CD1c-positive myeloid dendritic cell (primary cell): ENCODE measurements around the gene SERPINA7.
"Not testable (repeated sequence)": the region's sequence is repeated elsewhere in the genome, so short reads cannot be mapped to it uniquely, and the experiment has no call there.

Source experiments
- DNase-seq: peaks from one replicate; pipeline ENCODE4 v3.0.0-alpha.2; 2016; ENCODE audit errors: extremely low spot score

SERPINA7 gene

DNA sequence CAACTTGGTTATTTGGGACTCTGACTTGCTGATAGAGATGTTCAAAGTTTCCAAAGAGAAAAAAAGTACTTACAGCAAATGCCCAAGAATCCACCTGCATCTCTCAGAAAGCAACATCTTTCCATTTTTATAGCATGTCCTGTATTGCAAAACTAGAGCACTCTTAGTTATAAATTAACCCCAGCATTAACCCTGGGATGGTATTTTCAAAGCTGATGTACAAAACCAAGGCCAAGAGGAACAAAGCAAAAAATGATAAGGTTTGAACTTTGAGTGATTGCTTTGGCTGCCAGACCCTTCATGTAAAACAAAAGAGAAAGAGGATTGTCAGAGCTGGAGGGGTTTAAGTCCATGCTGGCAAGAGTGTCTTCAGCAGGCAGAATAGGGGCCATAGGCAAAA is at the start of gene SERPINA7:
Gene SERPINA7 (minus strand): TSS at position 103 of the 400 bp plus-strand sequence. CDS start 1,669 bp downstream, outside the sequence.
- DNase-seq: no peak

GRCh38 chrX:106069048-106069447 is 30.5 kb upstream of the SERPINA7 start:
- DNase-seq: no peak

- no peak for DNase-seq
These were observed 11.5 kb upstream of the SERPINA7 start for GRCh38 chrX:106050054-106050453.

DNA sequence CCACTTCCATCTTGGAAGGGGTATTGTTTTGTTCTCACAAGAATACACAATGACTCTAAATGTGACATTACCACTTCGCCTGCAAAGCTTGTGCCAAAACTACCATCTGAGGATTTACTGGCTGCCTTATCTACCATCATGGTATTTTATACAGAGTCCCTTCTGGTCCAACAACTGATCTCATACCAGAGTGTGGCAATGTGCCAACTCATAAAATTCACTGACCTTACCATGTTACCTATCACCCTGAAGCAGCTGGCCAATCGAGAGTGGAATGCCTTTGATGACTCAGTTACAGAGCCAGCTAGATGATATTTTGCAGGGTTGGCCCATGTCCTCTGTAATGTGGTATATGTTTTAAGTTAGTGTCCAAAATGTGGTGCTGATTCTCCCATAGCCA is 3.8 kb upstream of the SERPINA7 start:
- DNase-seq: no peak

DNA sequence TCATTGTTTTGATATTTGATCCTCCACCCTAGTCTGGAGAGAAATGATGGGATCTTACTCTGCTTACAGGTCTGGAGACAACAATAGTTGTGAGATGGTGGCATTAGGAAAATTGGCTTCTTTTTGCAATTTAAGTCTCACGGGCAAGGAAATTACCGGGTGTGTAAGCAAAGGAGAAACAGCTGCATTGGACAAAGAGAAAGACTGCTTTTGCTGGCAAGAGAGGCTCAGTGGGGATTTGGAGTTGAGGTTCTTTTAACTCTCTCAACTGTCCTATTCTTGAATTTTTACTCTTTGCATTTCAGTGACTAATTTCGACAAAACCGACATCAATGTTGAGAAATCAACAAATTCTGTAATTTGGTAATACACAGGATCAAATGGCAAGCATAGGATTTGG is 2.3 kb upstream of the SERPINA7 start:
- DNase-seq: no peak

GRCh38 chrX:106039920-106040319 is 1.4 kb upstream of the SERPINA7 start:
- DNase-seq: no peak

DNA sequence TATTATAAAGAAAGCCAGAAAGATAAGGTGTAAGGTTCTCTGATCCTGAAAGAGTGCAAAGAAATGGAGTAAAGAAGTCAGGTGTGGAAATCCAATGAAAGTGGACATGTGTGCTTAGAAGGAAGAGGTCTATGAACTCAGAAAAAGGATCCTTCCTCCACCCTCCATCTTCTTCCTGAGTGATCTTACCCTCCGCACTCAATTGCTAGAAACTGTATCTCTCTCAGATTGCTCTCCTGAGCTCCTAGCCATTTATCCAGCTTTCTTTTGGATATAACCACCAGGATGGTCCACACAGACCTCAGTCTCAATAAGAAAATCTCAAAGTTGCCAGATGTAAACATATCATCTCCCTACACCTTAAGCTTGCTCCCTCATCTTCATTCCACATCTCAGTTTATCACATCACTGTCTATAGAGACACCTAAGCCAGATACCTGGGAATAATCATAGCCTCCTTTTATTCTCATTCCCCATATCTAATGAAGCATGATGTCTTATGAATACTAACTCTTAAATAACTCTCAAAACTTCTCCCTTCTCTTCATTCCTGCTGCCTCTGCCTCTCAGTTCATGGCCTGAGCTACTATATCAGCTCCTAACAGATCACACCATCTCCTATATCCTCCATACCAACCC is 573 bp downstream of the SERPINA7 start:
- DNase-seq: no peak

GRCh38 chrX:106036716-106037115 is 1.8 kb downstream of the SERPINA7 start:
- no peak for DNase-seq

- DNase-seq: no peak
These were observed 3.5 kb downstream of the SERPINA7 start for GRCh38 chrX:106035064-106035463.

DNA sequence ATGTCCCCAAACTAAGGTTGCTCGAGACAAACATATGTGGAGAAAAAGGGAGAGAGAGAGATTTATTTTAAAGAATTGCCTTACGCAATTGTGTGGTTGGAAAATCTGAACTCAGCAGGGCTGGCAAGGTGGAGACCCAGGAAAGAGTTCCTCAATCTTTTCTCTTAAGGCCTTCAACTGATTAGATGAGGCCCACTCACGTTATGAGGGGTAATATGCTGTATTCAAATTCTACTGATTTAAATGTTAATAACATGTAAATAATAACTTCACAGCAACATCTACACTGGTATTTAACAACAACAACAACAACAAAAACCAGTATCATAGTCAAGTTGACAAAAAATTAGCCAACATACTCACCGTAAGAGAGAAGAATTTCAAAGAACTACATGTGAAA is 14.6 kb downstream of the SERPINA7 start:
- DNase-seq: no peak

GRCh38 chrX:106022238-106022637 is 16.3 kb downstream of the SERPINA7 start:
- no peak for DNase-seq

GRCh38 chrX:106014119-106014775 is 24.3 kb downstream of the SERPINA7 start:
- DNase-seq: no peak

DNA sequence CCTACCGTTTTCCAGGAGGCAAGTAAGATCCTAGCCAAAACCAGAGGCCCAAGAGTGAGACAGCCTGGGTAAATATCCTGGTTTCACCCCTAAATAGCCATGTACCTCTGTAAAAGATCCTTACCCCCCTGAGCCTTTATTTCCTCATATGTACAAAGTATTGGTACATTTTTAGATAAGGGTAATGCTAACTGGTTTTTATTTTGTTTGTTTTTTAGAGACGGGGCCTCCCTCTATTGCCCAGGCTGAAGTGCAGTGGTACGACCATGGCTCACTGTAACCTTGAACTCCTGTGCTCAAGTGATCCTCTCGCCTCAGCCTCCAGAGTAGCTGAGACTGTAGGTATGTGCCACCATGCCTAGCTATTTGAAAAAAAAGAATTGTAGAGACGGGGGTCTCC is 29.4 kb downstream of the SERPINA7 start:
- DNase-seq: no peak

DNA sequence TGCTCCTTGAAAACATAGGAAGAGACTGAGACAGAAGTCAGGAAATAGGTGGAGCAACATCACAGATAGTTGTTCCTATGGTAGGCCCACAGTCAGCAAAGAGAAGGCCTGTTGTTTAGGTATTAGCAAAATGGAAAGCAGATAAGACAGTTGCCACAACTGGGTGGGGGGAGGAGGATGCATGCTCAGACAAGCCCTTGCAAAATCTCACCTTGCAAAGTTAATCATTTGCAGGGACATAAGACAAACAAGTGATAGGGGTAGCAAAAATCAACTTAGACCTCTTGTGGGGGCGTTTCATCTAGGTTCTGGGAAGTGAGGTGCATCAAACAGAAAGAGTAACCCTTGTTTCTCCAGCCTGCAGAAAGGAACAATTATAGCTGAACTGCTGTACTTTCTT is 30.7 kb downstream of the SERPINA7 start:
- no peak for DNase-seq

- no peak for DNase-seq
These were observed 32.8 kb downstream of the SERPINA7 start for GRCh38 chrX:106005684-106006083.

DNA sequence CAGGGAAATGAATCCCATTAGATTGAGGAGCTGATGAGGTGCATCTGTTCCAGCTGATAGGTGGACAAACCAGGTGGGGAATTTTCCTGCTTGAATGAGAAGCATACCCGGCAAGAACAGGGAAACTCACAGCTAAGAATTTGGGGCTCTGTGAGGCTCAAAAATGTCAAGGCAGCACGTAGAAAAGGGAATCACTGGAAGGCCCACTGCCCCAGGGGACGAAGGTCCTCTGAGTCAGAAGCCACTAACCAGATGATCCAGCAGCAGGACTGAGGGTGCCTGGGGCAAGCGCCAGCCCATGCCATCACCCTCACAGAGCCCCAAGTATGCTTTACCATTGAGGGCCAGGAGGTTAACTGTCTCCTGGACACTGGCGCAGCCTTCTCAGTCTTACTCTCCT is 37.9 kb downstream of the SERPINA7 start:
- not testable (repeated sequence) for DNase-seq

DNA sequence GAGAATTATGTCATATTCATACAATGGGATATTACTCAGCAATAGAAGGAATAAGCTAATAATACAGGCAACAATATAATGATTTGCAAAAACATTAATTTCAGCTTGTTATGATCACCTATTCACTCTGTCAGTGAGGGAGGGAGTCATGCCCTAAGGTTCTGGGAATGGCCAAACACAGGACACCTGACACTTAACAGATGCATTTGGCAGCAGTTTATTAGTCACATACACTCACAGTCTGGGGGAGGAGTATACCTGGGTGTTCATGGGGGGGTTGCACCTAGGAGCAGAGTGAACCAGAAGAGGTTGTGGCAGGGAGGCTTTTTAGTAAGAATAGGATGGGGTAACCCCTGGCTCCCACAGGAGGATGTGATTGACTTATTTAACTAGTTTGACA is 38.3 kb downstream of the SERPINA7 start:
- DNase-seq: no peak

GRCh38 chrX:105999294-105999693 is 39.2 kb downstream of the SERPINA7 start:
- no peak for DNase-seq

GRCh38 chrX:105988487-105988886 is 50.0 kb downstream of the SERPINA7 start:
- not testable (repeated sequence) for DNase-seq
